ENCODE measurements around the gene OPCML.

The OPCML gene

DNA sequence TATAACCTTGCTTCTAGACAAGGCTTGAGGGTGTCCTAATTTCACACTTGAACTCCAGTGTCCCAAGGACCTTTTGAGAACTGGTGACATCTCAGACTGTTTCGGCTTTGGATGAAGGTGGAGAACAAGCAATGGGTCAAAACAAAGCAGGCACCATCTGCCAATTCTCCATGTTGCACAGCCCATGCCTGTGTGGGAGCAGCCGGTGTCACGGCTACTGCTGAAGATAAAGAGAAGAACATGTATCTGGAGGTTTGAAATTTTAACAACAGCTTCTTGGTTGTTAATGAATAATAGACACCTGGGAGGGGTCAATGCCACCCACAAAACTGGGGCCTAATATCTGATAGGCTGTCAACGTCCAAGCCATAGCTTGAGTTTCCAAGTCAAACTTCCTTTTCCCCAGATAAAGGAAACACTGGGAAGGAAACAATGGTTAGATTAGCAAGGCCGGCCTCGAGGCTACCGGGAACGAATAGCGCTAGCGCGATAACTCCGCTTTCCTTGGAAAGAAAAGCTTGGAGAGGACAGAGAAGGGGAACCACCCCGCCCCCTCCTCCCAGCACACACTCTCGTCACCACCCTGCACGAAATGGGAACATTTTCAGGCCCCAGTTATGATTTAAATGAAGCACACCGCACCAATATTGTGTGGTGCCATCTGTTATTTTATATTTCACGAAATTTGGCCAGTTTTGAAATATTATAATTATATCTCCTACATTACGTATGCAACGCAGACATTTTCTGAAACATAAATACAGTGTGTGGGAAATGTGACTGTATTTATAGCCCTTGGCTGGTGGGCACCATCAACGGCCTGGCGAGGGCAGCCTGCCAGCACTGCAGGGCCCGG is 21.8 kb upstream of the OPCML start:
- no peaks in the 10 kb centered on the region for H3K4me1 ChIP-seq (ENCODE audit: low read depth, poor library complexity, severe bottlenecking)
- no peak overlapping the region for H3K4me3 ChIP-seq (IDR thresholded peaks at IDR 0.05; ENCODE audit: insufficient read depth, low read depth, low read length)
- no peak overlapping the region for H3K9ac ChIP-seq
- H3K4me2 ChIP-seq: no peak overlapping the region
- H3K27me3 ChIP-seq (ENCODE audit: insufficient read depth, low read depth): no peaks in the 10 kb centered on the region
- no peaks in the 10 kb centered on the region for H3K79me2 ChIP-seq (ENCODE audit: insufficient read depth, low read depth)
- no peaks in the 10 kb centered on the region for H4K20me1 ChIP-seq (ENCODE audit: insufficient read depth)
- no peaks in the 10 kb centered on the region for H3K36me3 ChIP-seq (ENCODE audit: insufficient read depth)
- no peak overlapping the region for H2AFZ ChIP-seq (ENCODE audit: low read depth)
- no peak overlapping the region for H3K27ac ChIP-seq
- TF ChIP-seq CTCF (conservative IDR thresholded peaks at IDR 0.05; ENCODE audit: low read depth, low read length): no peak

- Histone ChIP-seq H3K9ac (no peak overlapping the region), H3K27ac (no peak overlapping the region), H3K4me1 (ENCODE audit: low read depth, poor library complexity, severe bottlenecking) (no peaks in the 10 kb centered on the region), H3K36me3 (ENCODE audit: insufficient read depth) (no peaks in the 10 kb centered on the region), H2AFZ (ENCODE audit: low read depth) (no peak overlapping the region), H3K27me3 (ENCODE audit: insufficient read depth, low read depth) (no peaks in the 10 kb centered on the region), H3K4me2 (no peak overlapping the region), H3K79me2 (ENCODE audit: insufficient read depth, low read depth) (no peaks in the 10 kb centered on the region), H4K20me1 (ENCODE audit: insufficient read depth) (no peaks in the 10 kb centered on the region), H3K4me3 (IDR thresholded peaks at IDR 0.05; ENCODE audit: insufficient read depth, low read depth, low read length) (no peak overlapping the region)
- TF ChIP-seq CTCF (conservative IDR thresholded peaks at IDR 0.05; ENCODE audit: low read depth, low read length): no peak
Observed at GRCh38 chr11:133552938-133553337, 20.6 kb upstream of the OPCML start.

- Histone ChIP-seq H3K27me3 (ENCODE audit: insufficient read depth, low read depth) (no peaks in the 10 kb centered on the region), H2AFZ (ENCODE audit: low read depth) (no peak overlapping the region)
Observed at GRCh38 chr11:133551064-133551463, 18.8 kb upstream of the OPCML start.

GRCh38 chr11:133549826-133550225 is 17.5 kb upstream of the OPCML start:
- Histone ChIP-seq H3K27me3 (ENCODE audit: insufficient read depth, low read depth) (no peaks in the 10 kb centered on the region), H3K36me3 (ENCODE audit: insufficient read depth) (no peaks in the 10 kb centered on the region), H3K4me2 (no peak overlapping the region), H2AFZ (ENCODE audit: low read depth) (no peak overlapping the region), H3K9ac (no peak overlapping the region), H3K79me2 (ENCODE audit: insufficient read depth, low read depth) (no peaks in the 10 kb centered on the region), H4K20me1 (ENCODE audit: insufficient read depth) (no peaks in the 10 kb centered on the region), H3K4me3 (IDR thresholded peaks at IDR 0.05; ENCODE audit: insufficient read depth, low read depth, low read length) (no peak overlapping the region), H3K27ac (no peak overlapping the region), H3K4me1 (ENCODE audit: low read depth, poor library complexity, severe bottlenecking) (no peaks in the 10 kb centered on the region)
- no peak for TF ChIP-seq CTCF (conservative IDR thresholded peaks at IDR 0.05; ENCODE audit: low read depth, low read length)

More at GRCh38 chr11:133551064-133551463, 18.8 kb upstream of the OPCML start:
- no peaks in the 10 kb centered on the region for H3K4me1 ChIP-seq (ENCODE audit: low read depth, poor library complexity, severe bottlenecking)
- no peaks in the 10 kb centered on the region for H3K79me2 ChIP-seq (ENCODE audit: insufficient read depth, low read depth)
- no peak overlapping the region for H3K27ac ChIP-seq
- H4K20me1 ChIP-seq (ENCODE audit: insufficient read depth): no peaks in the 10 kb centered on the region
- no peak for TF ChIP-seq CTCF (conservative IDR thresholded peaks at IDR 0.05; ENCODE audit: low read depth, low read length)
- no peaks in the 10 kb centered on the region for H3K36me3 ChIP-seq (ENCODE audit: insufficient read depth)
- no peak overlapping the region for H3K4me3 ChIP-seq (IDR thresholded peaks at IDR 0.05; ENCODE audit: insufficient read depth, low read depth, low read length)
- no peak overlapping the region for H3K9ac ChIP-seq
- H3K4me2 ChIP-seq: no peak overlapping the region

All from KMS-11 (cell line).